Retina (tissue), 1 donor: Measurements from ENCODE around the gene IL37.
"Not testable (repeated sequence)": the region's sequence is repeated elsewhere in the genome, so short reads cannot be mapped to it uniquely, and the experiment has no call there.

Experiments
- DNase-seq: peaks from one replicate; pipeline ENCODE4 v3.0.0-alpha.2; 2016

IL37 gene

DNA sequence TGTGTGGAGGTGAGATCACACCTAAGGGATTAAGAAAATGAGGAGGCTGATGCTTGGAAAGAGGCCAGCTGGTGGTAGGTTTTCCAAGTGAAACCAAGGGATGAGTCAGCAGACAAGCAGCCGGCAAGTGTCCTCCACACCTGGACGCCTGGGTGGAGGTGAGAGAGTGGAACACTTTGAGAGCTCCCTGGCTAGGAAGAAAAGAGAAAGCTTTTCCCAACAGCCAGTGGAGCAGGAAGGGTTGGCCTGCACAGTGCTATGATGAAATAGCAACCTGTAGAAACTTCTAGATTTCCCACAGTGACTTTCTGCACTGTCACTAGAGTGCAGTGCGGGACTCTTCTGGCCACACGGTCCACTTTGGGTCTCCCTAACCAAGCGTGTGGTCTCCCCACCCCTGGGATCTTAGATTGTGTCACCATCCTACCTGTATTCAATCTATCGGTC, 19.6 kb upstream of the IL37 start:
- DNase-seq = no peak

DNA sequence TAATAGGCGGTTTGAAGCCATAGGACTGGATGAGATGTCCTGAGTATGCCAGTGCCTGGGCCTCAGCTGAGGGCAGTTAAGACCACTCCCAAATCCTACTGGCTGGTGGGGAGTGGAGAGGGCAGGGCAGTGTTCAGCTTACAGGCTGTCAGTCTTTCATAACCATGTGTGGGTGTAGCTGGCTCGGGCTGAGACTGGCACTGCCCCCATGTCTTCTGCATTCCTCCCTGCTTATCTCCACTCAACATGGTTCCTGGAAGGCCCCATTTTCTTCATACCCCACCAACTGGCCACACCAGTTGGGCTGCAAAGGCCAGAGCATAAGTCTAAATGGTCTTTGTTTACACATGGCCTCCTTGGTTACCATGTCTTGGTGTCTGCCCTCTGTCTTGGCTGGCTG, 17.2 kb upstream of the IL37 start:
- no peak for DNase-seq

GRCh38 chr2:112896909-112897623, 13.9 kb upstream of the IL37 start:
- DNase-seq = no peak

DNA sequence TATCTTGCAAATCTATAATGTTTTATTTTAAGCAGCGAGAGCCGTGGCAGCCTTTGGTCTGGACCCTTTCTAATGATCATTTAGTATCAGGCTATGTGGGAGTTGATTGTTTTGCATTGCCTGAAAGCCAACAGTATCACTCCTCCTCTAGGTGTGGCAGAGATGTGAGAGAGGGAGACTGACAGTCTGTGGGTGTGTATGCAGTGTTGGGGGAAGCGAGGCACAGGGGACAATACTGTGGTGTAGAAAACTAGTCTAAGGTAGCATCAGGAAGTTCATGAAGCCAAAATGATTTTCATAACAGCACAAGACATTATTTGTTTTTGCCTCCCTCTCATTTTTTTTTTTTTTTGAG, 13.4 kb upstream of the IL37 start:
- no peak for DNase-seq

DNA sequence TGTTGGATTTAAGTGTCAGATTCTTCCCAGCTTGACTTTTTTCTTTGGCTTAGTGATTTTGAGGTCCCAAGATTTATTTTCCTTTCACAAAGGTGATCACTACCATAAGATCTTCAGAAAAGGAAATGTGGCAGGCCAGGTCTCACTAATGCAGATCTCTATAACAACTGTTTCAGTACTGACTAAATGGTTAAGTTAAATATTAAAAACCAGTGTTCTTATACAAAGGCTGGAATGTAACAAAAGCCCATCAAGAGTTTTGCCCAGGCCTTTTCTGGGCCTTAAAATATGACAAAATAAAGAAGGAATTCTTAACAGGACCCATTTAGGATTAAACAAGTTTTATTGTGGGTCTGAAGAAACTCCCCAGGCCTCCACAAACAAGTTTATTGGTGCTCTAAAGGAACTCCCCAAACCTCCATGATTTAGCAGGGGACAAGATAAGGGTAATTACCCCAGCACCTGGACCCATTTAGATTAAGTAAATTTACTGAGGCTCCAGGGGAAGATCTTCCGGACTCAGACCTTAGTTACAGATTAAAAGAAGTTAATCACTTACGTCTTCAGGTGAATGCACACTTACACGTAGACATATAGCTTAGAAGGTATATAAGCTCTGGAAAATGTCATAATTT, 9.4 kb upstream of the IL37 start:
- not testable (repeated sequence) for DNase-seq

DNA sequence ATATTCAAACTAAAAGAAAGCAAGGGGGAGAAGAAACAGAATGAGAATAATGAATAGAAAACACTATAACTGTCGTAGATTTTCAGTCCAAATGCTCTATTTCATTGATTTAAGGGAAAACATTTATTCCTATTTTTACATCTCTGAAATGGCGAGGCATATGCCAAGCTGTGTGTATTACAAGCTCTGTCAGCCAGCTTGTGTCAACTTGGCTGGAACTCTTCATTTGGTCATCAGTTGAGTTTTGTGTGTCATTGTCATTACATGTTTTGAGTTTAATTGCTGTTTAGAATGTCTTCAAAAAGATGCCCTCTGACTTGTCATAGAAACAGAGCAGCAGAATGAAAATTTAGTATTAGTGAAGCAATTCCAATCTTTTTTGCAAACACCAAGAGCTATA, 8.1 kb upstream of the IL37 start:
- DNase-seq = no peak

GRCh38 chr2:112904883-112905282, 6.1 kb upstream of the IL37 start:
- DNase-seq = no peak

DNA sequence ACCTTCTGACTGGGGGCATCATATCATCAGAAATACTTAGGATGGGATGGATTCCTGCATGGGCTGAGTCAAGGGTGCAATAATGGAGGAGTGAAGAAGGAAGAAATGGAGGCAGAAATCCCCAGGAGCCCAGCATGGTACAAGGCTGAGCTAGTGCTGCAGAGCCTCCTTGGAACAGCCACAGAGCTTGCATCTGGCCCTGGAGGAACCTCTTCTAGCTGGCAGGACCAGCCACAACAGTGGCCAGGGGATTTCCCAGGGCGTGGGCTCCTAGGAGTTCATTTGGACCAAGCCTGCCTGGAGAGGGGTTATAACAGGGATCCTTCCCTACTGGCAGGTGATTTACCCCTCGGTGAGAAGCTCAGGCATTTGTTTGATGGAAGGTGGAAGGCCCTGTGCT, 4.7 kb upstream of the IL37 start:
- no peak for DNase-seq

DNA sequence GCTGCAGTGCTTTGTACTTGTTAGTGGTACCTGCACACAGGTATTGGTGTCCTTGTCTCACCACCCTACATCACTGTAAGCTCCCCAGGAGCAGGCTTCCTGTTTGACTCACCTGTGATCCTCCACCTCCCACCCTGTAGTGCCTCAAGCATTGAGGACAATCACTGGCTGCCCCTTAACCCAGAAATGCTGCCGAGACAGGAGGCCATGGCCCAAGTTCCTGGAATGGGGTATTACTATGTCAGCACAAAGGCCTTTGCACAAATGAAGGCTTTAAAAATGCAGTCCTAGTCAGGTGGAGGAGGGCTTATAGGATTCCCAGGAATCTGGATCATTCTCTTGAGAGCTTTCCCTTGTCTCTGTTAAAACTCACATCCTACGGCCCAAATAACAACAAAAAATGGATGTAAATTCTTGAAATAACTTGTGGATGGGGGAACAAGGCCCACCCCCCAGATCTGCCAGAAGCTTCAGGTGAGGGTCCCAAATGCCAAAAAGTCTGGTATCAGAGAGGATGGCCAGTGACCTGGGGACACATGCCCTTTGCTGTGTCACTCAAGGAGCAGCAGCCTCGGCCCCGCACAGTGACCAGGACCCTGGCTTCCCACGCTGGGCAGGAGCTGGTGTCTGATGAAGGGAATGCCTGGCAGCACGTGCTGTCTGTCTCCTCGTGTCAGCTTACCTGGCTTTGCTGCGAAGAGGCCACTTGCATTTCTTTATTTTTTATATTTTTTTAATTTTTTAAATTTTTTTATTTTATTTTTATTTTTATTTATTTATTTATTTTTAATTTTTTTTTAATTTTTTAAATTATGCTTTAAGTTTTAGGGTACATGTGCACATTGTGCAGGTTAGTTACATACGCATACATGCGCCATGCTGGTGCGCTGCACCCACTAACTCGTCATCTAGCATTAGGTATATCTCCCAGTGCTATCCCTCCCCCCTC, 3.7 kb upstream of the IL37 start:
- no peak for DNase-seq

DNA sequence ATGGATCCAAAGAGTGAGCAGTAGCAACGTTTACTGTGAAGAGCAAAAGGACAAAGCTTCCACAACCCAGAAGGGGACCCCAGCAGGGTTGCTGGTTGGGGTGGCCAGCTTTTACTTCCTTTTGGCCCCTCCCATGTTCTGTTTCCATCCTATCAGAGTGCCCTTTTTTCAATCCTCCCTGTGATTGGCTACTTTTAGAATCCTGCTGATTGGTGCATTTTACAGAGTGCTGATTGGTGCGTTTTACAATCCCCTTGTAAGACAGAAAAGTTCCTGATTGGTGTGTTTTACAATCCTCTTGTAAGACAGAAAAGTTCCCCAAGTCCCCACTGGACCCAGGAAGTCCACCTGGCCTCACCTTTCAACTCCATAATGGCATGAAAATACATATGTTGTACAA, 2.4 kb upstream of the IL37 start:
- DNase-seq = not testable (repeated sequence)

GRCh38 chr2:112910219-112910618, 746 bp upstream of the IL37 start:
- DNase-seq = no peak

GRCh38 chr2:112912403-112912802, 1.4 kb downstream of the IL37 start:
- no peak for DNase-seq

DNA sequence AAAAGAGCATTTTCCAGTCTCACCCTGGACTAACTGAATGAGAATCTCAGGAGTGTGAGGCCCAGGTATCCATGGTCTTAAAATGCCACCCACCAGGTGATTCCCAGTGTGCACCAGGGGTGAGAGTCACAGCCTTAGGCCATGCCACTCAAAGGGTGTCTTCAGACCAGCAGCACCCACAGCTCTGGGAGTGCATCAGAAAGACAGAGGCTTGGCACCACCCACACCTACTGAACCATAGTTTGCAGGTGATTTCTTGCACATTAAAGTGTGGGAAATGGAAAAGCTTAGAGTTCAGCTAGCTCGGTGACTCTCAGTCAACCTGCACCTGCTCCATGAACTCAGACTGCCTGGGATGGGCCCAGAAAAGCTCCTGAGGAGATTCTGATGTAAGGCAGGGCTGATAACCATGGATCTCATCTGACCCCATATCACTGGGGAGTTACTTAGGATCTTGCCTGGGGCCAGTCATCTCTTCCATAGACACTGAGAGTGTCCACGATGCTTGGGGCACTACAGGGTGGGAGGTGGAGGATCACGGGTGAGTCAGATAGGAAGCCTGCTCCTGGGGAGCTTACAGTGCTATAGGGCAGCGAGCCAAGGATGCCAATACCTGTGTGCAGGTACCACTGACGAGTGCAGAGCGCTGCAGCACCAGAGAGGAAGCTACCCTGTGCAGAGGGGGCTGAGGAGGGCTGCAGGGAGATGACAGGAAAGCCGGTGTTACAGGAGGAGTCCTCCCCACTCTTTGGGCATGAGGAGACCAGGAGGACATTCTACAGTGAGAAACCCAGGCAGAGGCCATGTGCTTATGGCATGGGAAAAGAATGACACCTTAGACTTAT, 4.6 kb downstream of the IL37 start:
- no peak for DNase-seq

DNA sequence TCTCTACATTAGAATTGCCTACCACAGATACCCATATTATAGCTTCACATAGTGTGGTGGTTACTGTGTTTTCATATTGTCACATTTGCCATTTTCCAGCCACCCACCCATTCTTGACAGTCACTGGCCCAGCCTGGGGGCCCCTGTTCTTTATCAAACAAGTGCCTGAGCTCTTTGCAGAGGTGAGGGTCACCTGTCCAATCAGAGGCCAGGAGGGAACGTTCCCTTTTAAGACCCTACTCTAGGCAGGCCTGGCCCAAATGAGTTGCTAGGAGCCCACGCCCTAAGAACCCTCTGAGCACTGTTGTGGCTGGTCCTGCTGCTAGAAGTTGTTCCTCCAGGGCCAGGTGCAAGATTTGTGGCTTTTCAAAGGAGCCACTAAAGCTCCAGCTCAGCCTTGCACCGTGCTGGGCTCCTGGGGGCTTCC, 5.2 kb downstream of the IL37 start:
- no peak for DNase-seq

DNA sequence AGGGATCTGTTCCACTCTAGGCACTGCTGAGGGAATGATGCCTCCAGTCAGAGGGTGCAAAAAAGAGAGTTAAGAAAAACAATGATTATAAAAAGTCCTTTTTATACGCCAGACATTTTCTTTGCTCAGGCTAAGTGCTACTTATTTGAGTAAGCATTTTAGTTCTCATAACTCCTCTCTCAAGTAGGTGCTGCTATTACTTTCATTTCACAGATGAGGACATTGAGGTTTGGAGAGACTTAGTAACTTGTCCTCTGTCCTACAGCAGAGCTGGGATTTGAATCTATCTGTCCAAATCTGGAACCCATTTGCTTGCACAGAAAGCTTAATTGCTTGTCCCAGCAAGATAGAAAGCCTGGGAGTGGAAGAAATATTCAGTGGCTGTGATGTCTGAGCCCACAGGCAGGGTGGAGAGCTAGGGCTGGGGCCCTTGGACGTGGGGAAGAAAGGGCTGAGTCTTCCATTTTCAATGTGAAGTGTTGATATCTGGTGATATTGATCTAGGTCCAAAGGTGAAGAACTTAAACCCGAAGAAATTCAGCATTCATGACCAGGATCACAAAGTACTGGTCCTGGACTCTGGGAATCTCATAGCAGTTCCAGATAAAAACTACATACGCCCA, 5.8 kb downstream of the IL37 start:
- DNase-seq = no peak

GRCh38 chr2:112917856-112918255, 6.9 kb downstream of the IL37 start:
- DNase-seq = no peak

DNA sequence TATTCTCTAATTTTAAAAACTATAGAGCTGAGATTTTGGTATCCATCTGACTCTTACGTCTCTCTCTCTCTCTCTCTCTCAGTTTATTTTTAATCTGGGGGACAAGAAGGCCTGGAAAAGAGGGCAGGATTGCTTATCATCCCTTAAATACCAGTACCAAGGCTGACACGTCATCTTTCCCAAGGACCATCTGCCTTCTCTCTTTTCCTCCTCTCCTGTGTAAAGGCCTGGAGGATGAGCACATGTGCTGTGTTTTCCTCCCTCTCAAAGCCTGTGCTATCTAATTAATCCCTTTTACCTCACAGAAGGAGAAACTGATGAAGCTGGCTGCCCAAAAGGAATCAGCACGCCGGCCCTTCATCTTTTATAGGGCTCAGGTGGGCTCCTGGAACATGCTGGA, 7.3 kb downstream of the IL37 start:
- DNase-seq = no peak

GRCh38 chr2:112919086-112919485, 8.1 kb downstream of the IL37 start:
- DNase-seq = no peak

DNA sequence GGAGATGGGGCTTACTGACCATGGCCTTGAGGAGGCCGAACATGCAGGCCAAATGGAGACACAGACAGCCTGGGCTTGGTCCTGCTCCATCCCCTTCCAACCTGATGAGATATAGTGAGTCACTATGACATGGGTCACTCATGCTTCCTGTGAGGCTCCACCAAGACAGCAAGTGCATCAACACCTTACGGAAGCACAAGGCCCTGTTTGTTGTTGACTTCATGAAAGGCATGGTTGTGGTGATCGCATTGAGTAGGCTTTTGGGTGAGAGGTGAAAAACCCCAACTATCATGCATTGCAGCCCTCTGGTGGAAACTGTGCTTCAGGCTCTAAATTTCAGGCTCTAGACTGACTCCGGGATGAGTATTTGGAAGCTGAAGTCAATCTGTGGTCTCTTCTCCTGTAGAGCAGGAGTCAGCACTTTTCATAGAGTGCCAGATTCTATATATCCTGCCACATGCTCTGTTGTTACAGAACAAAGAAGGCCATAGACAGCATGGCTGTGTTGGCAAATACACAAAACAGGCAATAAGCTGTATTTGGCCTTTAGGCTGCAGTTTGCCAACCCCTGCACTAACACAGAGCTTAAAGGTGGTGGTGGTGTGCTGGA, 10.1 kb downstream of the IL37 start:
- no peak for DNase-seq

- DNase-seq = no peak
Measured at GRCh38 chr2:112921982-112922381, 11.0 kb downstream of the IL37 start.

DNA sequence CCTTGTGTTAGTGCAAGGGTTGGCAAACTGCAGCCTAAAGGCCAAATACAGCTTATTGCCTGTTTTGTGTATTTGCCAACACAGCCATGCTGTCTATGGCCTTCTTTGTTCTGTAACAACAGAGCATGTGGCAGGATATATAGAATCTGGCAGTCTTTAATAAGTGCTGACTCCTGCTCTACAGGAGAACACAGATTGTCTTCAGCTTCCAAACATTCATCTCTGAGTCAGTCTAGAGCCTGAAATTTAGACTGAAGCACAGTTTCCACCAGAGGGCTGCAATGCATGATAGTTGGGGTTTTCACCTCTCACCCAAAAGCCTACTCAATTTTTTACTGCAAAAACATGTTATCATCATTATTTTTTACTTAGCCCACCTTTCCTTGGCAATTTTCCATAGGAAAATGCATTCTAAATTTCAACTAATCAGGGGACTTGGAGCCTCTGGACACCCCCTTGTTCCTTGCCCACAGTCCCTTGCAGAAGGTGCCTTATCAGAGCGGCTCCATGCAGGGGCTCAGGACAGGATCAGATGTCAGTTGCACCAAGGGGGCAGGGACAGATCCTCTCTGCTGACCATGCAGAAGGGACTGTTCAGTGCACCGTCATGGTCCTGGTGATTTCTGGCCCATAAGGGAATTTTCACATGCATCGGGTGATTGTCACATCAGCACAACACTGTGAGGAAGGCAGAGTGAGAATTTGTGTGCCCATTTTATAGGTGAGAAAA, 12.4 kb downstream of the IL37 start:
- DNase-seq = no peak
